Uterus (tissue), 4 donors: ENCODE measurements around the gene SGSM2. TPM values are rescaled to one million over a fixed set of nuclear protein-coding genes. Genes with fewer than 3 reads are reported as not detected.

Source experiments
- DNase-seq, 2 donors: peaks; one replicate each; pipeline ENCODE4 v3.0.0-alpha.2; 2019 to 2020
- H3K27ac ChIP-seq, 2 donors: fragments of 200-600 bp; sonication (generic); 1 replicate in 1 of 2; 2 replicates in 1 of 2; pipeline ENCODE4 v1.5.1; 2016 to 2018
- H3K27me3 ChIP-seq, 2 donors: fragments of 200-600 bp; sonication (generic); one replicate each; pipeline ENCODE4 v1.5.1; 2018 to 2019; ENCODE audit warnings: control low read depth in 1 of 2
- H3K36me3 ChIP-seq, 2 donors: fragments of 200-600 bp; sonication (generic); one replicate each; pipeline ENCODE4 v1.5.1; 2019; ENCODE audit warnings: control low read depth in 1 of 2
- H3K4me1 ChIP-seq, 2 donors: fragments of 200-600 bp; sonication (generic); one replicate each; pipeline ENCODE4 v1.5.1; 2018 to 2019; ENCODE audit warnings: control low read depth in 1 of 2
- H3K4me3 ChIP-seq, 2 donors: fragments of 200-600 bp; sonication (generic); 1 replicate in 1 of 2; 2 replicates in 1 of 2; pipeline ENCODE4 v1.5.1; 2018 to 2019; ENCODE audit warnings: mild to moderate bottlenecking in 1 of 2
- H3K9me3 ChIP-seq, 2 donors: fragments of 200-600 bp; sonication (generic); one replicate each; pipeline ENCODE4 v1.5.1; 2019; ENCODE audit warnings: control low read depth in 1 of 2
- POLR2A ChIP-seq, 2 donors: fragments of 450-650 bp; IDR thresholded peaks; one replicate each; pipeline ENCODE4 v1.6.1; 2016; ENCODE audit warnings: antibody characterized with exemption in 2 of 2, mild to moderate bottlenecking in 1 of 2, moderate library complexity in 1 of 2
- intact Hi-C: fragments of 100-400 bp; cut with DNase I; formaldehyde crosslinking; loops from one replicate; pipeline ENCODE4 v1.15.1; 2023; ENCODE audit warnings: low total_unique reads
- total RNA-seq, 4 donors: library from RNA; depleted of rRNA in 3 of 4; stranded (reverse); fragments of >200 nt in 3 of 4; gene quantifications; one replicate each; pipeline versions ENCODE4 v1.1.0 to v1.2.4, GENCODE V29; 2014 to 2023
- TF ChIP-seq, protein P1 (sequence below), 4 experiments: fragments of 200-600 bp in 2 of 4; fragments of 450-650 bp in 2 of 4; sonication (generic) in 2 of 4; IDR thresholded peaks; one replicate each; pipeline ENCODE4 v1.5.1; 2016 to 2019; ENCODE audit warnings: antibody characterized with exemption in 4 of 4, mild to moderate bottlenecking in 2 of 4, moderate library complexity in 1 of 4
- donor health status: DM: yes; HTN: yes; CAD: no.

SGSM2 gene
- total RNA-seq, 4 donors from 2014 or later: 13.2 to 77.5 (median 51.2) TPM

DNA sequence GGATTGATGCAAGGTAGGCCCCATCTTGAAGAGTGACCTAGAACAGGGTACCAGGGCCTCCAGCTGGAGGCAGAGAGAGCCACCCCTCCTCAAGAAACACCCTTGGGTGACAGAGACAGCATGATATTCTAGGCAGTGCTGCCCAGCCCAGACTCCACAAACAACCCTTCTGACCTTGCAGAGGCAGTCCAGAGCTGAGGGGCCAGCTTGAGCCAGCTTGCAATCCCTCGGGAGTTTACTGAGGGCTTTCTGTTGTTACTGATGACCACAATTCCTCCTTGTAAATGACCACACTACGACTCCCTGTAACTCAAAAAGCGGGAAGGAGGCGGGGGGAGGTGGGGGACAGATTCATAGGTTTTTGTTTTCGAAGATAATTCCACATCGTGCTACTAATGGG lies 82.2 kb downstream of the SGSM2 start:
- DNase-seq: no peak
- H3K4me3 ChIP-seq: no peak overlapping the region
- no peaks in the 10 kb centered on the region for H3K27me3 ChIP-seq
- no peak overlapping the region for H3K27ac ChIP-seq
- intact Hi-C loops: no loop called here
- H3K4me1 ChIP-seq: no peaks in the 10 kb centered on the region
- no peak for TF ChIP-seq POLR2A (IDR thresholded peaks at IDR 0.05)
- TF ChIP-seq, protein P1, sequence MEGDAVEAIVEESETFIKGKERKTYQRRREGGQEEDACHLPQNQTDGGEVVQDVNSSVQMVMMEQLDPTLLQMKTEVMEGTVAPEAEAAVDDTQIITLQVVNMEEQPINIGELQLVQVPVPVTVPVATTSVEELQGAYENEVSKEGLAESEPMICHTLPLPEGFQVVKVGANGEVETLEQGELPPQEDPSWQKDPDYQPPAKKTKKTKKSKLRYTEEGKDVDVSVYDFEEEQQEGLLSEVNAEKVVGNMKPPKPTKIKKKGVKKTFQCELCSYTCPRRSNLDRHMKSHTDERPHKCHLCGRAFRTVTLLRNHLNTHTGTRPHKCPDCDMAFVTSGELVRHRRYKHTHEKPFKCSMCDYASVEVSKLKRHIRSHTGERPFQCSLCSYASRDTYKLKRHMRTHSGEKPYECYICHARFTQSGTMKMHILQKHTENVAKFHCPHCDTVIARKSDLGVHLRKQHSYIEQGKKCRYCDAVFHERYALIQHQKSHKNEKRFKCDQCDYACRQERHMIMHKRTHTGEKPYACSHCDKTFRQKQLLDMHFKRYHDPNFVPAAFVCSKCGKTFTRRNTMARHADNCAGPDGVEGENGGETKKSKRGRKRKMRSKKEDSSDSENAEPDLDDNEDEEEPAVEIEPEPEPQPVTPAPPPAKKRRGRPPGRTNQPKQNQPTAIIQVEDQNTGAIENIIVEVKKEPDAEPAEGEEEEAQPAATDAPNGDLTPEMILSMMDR (IDR thresholded peaks at IDR 0.05): no peak
- H3K36me3 ChIP-seq: no peaks in the 10 kb centered on the region
- H3K9me3 ChIP-seq: no peaks in the 10 kb centered on the region

DNA sequence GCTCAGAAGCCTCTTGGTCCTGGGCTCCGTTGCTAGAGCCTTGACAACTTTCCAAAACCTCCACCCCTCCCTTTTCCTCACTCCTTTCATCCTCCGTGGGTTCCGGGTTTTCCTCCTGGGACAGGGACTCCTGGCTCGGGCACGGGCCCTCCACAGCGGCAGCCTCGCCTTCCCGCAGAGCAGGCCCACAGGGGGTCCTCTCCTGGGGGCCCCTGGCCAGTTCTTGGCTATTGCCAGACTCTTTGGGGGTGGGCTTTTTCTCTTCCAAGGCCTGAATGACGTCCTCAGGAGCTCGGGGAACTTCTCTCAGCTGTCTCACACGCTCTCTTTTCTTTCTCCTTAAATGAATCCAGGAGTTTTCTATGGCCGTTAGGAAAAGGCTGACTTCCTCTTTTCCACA lies 82.9 kb downstream of the SGSM2 start:
- no peaks in the 10 kb centered on the region for H3K4me1 ChIP-seq
- H3K4me3 ChIP-seq: no peak overlapping the region
- no peak overlapping the region for H3K27ac ChIP-seq
- no peaks in the 10 kb centered on the region for H3K9me3 ChIP-seq
- no peak for DNase-seq
- intact Hi-C loops: no loop called here
- H3K36me3 ChIP-seq: no peaks in the 10 kb centered on the region
- H3K27me3 ChIP-seq: no peaks in the 10 kb centered on the region
- TF ChIP-seq, protein P1 (IDR thresholded peaks at IDR 0.05): no peak
- no peak for TF ChIP-seq POLR2A (IDR thresholded peaks at IDR 0.05)

DNA sequence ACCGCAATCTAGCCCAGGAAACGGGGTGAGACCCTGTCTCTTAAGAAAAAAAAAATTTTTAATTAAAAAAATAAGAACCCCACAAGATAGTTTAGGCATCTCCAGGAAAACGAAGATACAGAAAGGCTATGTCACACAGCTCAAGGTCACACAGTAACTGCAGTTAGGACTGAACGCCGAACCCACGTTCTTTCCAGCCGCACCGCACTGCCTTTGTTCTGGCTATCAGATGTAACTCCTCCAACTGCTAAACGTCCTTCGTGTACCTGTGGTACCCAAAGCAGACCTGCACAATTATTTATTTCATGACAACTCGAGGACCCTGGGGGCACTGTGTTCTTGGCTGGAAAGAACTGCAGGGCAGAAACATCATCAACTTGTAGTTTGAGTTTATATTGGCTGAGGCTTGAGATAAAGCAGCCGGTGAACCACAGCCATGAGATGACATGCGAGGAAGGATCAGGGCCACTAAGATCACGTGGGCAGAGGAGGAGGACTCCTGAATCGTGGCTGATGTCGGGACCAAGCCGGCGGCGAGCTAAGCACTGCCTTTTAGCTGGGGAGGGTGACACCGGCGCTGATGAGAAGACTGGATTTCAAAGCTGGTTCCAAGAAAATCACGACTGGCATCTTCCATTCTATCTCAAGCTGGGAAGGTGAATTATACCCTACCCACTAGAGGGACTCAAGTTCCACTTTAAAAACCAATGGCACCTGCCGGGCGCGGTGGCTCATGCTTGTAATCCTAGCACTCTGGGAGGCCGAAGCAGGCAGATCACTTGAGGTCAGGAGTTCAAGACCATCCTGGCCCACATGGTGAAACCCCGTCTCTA lies 84.2 kb downstream of the SGSM2 start:
- no peak for DNase-seq
- Histone ChIP-seq H3K9me3 (no peaks in the 10 kb centered on the region), H3K4me1 (no peaks in the 10 kb centered on the region), H3K36me3 (no peaks in the 10 kb centered on the region), H3K4me3 (no peak overlapping the region), H3K27ac (no peak overlapping the region), H3K27me3 (no peaks in the 10 kb centered on the region)
- intact Hi-C loops: no loop called here
- no peak for TF ChIP-seq POLR2A (IDR thresholded peaks at IDR 0.05)
- TF ChIP-seq, protein P1 (IDR thresholded peaks at IDR 0.05): no peak

DNA sequence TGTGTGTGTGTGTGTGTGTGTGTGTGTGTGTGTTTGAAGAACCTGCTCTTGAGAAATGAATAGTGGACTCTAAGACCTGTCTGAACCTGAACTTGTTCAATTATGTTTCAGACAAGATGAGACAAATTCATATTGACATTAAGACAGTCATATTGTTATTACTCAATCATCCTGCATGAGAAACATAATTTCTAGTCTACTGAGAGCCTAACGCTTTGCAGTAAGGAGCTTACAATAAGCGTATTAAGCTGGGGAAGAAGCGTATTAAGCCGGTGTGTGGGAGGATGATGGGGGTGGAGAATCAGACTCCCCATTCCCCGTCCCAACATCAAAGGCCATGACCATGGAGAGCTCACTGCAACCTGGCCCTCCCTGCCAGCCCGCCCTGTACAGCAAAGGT lies 86.0 kb downstream of the SGSM2 start:
- intact Hi-C loops: no loop called here
- Histone ChIP-seq H3K4me3 (no peak overlapping the region), H3K27ac (no peak overlapping the region), H3K4me1 (no peaks in the 10 kb centered on the region), H3K36me3 (no peaks in the 10 kb centered on the region), H3K9me3 (no peaks in the 10 kb centered on the region), H3K27me3 (no peaks in the 10 kb centered on the region)
- DNase-seq: no peak
- TF ChIP-seq, protein P1 (IDR thresholded peaks at IDR 0.05): no peak
- no peak for TF ChIP-seq POLR2A (IDR thresholded peaks at IDR 0.05)

DNA sequence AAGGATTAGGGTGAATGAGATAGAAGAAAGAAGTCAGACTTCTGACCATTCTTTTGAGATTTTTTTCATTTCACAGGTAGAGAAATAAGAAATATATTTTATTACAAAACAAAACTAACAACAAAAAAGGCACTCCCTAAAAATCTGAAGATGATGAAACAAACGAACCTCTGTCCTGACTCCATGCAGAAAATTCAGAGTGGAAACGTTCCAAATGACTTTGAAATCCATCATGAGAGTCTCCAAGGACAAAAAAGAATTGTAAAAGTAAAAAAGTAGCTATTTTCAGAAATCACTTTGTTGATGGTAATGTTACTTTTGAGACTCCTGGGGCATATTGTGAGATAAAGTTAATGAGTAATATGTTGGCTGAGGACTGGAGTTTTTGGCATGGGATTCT lies 89.9 kb downstream of the SGSM2 start:
- Histone ChIP-seq H3K36me3 (no peaks in the 10 kb centered on the region), H3K4me1 (no peaks in the 10 kb centered on the region), H3K9me3 (no peaks in the 10 kb centered on the region), H3K27ac (no peak overlapping the region), H3K27me3 (no peaks in the 10 kb centered on the region), H3K4me3 (no peak overlapping the region)
- TF ChIP-seq POLR2A (IDR thresholded peaks at IDR 0.05): no peak
- TF ChIP-seq, protein P1 (IDR thresholded peaks at IDR 0.05): no peak
- intact Hi-C loops: no loop called here
- DNase-seq: no peak
